HG02798 (cell line): ENCODE measurements around the gene YIF1B.

Experiments
- ATAC-seq: cut with Tn5 transposase; IDR thresholded peaks from one replicate; pipeline ENCODE4 v1.9.1; 2021; ENCODE audit warnings: mild to moderate bottlenecking; ENCODE audit not compliant: unreplicated experiment, poor library complexity

The YIF1B gene

DNA sequence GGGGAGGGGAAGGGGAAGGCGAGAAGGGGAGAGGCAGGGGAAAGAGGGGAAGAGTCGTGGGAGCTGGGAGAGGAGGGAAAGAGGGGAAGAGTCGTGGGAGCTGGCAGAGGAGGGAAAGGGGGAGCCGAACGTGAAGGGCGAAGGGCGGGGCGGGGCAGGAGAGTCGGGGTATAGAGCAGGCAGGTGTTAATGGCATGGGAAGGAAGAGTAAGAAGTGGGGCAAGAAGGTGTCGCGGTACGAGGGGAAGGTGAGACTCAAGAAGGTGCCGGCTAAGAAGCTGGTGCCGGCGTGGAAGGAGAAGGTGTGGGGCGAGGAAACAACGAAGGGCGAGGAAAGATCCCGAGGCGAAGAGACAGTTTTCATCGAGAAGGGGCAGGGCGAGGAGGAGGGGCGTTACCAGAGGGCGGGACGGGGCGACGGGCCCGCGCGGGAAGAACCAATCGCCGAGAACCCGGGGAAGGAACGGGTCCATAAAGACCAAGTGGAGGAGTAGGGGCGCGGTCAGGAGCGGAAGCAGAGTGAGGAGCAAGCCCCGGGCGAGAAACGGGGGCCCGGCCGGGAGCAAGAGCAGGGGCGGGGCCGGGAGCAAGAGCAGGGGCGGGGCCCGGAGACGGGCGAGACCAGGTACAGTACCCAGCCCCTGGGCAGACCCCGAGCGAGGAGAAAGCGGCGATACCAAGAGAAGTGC is 20.3 kb upstream of the YIF1B start:
- peak; percentile 79 for ATAC-seq

GRCh38 chr19:38333245-38333644 is 17.5 kb upstream of the YIF1B start:
- ATAC-seq: no peak

DNA sequence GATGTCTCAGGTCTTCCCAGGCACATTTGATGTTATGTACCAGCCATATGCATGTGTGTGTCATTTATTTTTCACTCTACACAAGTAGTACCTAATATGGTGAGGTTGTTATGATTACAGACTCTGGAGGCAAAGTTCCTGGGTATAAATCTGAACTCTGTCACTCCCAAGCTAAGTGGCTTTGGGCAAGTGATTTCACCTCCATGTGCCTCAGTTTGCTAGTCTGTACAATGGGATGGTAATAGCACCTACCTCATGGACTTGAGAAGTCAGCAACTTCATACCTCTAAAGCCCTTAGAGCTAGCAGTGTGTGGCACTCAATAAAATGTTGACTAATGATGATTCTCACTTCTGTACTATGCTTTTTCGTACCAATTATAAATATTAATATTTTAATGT is 16.0 kb upstream of the YIF1B start:
- ATAC-seq: no peak

GRCh38 chr19:38329651-38330050 is 13.9 kb upstream of the YIF1B start:
- no peak for ATAC-seq

DNA sequence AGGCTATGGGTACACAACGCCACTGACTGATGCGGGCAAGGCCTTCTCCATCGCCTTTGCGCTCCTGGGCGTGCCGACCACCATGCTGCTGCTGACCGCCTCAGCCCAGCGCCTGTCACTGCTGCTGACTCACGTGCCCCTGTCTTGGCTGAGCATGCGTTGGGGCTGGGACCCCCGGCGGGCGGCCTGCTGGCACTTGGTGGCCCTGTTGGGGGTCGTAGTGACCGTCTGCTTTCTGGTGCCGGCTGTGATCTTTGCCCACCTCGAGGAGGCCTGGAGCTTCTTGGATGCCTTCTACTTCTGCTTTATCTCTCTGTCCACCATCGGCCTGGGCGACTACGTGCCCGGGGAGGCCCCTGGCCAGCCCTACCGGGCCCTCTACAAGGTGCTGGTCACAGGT is 10.8 kb upstream of the YIF1B start:
- ATAC-seq: no peak

DNA sequence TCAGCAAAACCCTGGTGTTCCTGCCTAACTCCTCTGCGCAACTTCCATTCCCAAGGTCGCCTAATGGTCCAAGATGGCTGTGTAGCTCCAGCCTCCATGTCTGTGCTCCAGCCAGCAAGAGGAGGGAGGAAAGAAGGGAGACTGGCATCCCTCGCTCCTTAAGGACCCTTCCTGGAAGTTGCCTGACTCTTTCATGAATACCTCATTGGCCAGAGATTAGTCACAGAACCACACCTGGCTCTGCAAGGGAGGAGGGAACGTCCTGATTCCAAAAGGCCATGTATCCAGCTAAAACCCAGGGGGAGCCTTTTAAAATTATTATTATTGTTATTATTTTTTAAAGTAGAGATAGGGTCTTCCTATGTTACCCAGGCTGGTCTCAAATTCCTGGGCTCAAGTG is 8.7 kb upstream of the YIF1B start:
- no peak for ATAC-seq

- no peak for ATAC-seq
These were observed 7.5 kb upstream of the YIF1B start for GRCh38 chr19:38323291-38323690.

DNA sequence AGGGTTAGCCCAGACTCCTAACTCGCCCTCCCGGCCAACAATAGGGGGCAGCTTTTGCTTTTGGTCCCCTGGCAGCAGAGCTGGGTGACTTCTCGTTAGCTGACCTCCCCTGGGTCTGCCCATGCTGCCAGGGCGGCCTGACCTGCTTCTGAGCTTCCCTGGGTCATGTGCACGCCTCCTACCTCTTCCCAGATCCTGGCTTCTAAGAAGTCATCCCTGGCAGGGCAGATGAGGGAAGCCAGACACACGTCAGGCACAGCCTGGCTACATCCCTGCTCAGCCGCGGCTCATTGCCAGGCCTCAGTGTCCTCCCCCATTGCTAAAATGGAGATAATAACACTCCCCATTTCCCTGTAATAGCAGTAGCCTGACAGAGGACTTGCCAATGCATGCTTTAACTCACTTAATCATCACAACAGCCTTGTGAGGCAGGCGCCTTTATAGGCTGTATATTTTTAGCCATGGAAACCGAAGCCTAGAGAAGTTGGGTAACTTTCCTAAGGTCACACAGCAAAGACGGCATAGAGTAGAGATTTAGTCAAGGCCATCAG is 6.0 kb upstream of the YIF1B start:
- no peak for ATAC-seq

GRCh38 chr19:38320969-38321339 is 5.2 kb upstream of the YIF1B start:
- no peak for ATAC-seq

- no peak for ATAC-seq
These were observed 3.9 kb upstream of the YIF1B start, which contains the start of gene KCNK6 for GRCh38 chr19:38319421-38320258. KCNK6 (plus strand) TSS chr19:38319845; CDS start chr19:38319951, 106 bp downstream.

DNA sequence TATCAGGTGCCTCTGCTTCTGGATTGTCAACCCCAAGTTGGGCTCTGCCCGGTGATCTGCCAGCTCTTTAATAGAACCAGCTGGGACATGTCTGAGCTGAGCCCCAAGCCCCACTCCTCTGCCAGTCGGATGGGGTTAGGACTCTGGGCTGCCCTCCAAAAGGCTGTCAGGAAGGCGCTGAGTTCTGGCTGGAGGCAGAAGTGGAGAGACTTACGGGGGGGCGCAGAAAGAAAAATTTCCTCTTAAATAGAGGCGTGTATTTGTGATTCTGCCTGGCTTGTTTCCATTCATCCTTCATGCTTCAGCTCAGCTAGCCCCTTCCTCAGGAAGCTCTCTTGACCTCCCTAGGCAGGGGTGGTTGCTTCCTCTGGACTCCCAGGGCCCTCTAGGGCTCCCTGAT is 2.9 kb upstream of the YIF1B start:
- no peak for ATAC-seq

DNA sequence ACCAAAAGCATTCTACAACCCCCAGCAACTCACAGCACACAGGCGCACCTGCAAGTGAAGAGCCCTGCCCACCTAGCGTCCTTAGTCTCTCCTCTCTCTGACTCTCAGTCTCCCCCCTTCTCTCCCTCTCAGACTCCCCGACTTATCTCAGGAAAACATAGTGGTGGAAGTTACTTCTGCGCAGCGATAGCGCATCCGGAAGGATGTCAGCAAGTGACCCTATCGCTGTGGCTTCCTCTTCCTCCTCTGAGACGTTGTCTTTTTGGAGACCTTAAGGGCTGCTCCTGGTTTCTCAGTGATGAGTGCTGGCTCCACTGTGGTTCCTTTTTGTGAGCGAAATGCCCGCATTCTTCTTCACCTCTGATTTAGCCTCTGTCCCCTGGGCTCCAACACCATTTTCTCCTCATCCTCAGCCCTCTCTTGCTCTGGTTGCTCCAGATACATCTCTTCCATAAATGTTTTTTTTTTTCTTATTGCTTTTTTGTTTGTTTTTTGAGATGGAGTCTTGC is 1.4 kb upstream of the YIF1B start:
- ATAC-seq: no peak

- ATAC-seq: no peak
These were observed 825 bp upstream of the YIF1B start for GRCh38 chr19:38316477-38317067.

- ATAC-seq: no peak
These were observed 4.8 kb downstream of the YIF1B start for GRCh38 chr19:38310986-38311385.

DNA sequence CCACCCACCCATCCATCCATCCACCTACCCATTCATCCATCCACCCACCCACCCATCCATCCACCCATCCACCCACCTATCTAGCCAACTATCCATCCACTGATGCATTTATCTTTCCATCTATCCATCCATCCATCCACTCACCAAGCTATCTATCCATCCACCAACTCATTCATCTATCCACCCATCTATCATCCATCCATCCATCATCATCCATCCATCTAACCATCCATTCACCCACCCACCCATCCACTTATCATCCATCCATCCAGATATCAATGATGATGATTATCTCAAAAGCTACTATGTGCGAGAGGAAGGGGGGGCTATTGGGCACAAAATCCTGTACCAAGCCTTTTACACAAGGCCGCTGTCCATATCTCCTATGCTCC is 5.5 kb downstream of the YIF1B start:
- no peak for ATAC-seq

GRCh38 chr19:38309615-38310278 is 6.0 kb downstream of the YIF1B start:
- no peak for ATAC-seq

DNA sequence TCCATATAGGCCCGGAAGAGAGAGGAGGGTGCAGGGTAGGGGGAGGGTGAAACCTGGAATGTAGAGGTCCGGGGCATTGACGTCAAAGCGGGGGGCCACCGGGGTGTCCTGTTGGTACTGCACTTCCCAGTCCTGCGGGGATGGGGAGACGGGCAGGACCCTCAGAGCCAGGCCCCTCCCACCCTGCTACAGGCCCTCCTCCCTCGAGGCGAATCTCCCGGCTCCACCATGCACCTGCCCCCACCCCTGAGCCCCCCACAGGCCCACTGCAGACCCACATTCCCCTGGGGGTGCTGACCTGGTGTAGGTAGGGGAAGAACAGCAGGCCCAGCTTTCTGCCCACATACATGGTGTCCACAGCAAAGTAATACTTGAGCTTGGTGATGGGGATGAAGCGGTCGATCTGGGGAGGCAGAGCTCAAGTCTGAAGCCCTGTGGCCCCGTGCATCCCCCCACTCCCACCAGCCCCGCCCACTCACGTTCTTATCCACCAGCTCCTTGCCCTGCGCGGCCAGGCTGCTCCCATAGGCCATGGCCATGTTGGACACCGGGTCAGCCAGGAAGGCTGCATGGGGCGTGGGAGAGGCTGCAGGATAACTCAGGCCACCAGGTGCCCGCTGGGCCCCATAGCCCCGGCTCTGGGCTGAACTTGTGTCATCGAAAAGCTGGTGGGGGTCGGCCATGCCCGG is 6.7 kb downstream of the YIF1B start:
- no peak for ATAC-seq

DNA sequence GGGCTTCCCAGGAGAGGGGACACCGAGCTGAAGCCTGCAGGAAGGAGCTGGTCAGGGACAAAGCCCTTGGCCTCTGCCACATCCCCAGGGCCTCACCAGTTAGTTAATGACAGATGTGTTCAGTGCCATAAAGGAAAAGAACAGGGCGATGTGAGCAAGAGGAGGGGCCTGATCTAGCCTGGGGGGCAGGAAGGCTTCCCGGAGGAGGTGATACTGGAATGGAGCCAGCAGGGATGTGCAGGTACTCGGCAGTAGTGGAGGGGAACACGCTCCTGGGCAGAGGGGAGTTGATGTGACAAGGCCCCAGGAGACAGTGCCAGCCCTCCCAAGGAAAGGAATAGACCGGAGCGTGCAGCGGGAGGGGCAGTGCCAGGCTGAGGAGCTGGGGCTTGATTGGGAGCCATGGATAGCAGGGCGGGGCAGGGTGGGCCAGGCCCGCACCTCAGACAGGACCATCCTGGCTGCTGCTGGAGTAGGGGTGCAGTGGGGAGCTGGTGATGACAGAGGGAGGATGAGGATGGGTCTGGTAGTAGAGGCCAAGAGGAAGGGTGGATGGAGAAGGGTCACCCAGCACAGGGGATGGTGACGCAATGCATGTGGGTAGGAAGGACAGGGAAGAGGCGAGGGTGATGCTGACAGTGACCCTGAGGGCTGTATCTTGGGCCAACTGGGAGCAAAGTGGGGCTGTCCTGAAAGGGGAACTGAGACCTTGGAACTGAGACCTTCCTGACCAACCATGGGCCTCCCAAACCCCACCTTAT is 7.6 kb downstream of the YIF1B start:
- no peak for ATAC-seq

DNA sequence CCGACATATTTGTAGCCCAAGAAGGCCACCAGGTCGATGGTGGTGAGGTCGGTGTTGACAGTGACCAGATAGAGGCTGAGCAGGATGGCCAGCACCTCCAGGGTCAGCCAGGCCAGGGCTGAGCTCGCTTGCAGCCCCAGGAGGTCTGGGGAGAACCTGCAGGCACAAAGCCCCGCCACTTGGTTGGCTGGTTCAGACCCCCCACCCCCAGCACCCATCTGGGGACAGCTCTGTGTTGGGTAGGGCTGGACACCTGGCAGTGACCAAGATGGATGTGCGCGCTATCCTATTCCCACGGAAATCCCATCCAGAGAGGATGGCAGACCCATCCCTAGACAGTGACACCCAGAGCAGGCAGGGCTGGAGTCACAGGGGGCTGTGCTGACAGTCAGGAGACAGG is 8.2 kb downstream of the YIF1B start:
- no peak for ATAC-seq
